HG03457 (cell line): Measurements from ENCODE around the gene RARS2.
"Not testable (repeated sequence)": the region's sequence is repeated elsewhere in the genome, so short reads cannot be mapped to it uniquely, and the experiment has no call there.

Experiments used
- ATAC-seq: cut with Tn5 transposase; IDR thresholded peaks from one replicate; pipeline ENCODE4 v1.9.1; 2021; ENCODE audit warnings: moderate number of reproducible peaks; ENCODE audit not compliant: unreplicated experiment

The RARS2 gene, protein sequence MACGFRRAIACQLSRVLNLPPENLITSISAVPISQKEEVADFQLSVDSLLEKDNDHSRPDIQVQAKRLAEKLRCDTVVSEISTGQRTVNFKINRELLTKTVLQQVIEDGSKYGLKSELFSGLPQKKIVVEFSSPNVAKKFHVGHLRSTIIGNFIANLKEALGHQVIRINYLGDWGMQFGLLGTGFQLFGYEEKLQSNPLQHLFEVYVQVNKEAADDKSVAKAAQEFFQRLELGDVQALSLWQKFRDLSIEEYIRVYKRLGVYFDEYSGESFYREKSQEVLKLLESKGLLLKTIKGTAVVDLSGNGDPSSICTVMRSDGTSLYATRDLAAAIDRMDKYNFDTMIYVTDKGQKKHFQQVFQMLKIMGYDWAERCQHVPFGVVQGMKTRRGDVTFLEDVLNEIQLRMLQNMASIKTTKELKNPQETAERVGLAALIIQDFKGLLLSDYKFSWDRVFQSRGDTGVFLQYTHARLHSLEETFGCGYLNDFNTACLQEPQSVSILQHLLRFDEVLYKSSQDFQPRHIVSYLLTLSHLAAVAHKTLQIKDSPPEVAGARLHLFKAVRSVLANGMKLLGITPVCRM

DNA sequence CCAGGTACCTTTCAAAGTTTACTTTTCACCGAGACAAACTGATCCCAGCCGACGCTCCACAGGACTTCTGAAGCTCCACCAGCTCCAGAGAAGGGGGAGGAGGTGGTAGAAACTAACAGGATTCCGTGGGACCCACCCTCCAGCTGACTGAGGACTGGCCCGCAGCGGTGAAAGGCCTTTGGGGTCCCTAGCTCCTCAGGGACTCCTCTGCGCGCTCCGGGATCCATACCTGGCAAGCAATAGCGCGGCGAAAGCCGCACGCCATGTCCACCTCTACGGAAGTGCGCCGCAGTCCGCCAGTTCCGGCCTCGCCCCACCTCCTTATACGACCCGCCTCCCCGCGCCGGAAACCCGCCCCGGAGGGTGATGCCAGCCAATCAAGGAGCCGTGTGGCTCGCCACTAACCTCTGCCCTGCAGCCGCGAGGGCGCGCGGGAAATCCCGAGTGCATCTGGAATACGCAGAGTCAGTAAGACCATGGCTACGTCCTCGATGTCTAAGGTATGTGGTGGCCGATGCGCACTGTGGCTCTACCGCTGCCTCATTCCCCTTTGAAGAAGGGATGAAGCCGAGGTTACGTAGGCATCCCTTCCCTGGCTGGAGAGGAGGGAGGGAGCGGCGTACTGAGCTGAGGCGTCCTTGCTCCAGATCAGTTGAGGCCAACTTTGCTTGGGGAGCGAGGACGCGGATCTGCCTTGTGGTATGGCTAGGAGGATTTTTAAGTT lies at the start of gene RARS2, which contains the start of gene ORC3:
Gene RARS2, minus strand, starts transcription at position 295 of the 724 bp plus-strand sequence. Its CDS starts 30 bp downstream, at position 265.
Gene ORC3, plus strand, starts transcription at position 443 of the 724 bp plus-strand sequence. Its CDS starts 34 bp downstream, at position 477.
- peak; percentile 99 for ATAC-seq

DNA sequence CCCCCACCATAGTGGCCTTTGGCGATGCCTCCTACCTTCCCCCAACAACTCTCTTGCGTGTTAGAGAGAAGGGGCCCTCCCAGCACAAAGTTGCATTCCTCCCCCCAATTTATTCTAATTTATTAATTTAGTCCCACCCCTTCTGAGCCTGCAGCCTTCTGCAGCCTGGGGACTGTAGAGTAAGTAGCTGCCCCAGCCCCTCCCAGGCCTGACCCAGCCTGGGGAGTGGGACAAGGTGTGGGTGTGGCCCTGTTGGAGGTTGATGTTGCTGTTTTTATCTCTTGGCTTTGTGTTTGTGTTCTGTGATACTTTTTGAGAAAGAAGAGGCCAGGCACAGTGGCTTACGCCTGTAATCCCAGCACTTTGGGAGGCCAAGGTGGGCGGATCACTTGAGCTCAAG lies 49.6 kb upstream of the RARS2 start:
- ATAC-seq, result no peak

DNA sequence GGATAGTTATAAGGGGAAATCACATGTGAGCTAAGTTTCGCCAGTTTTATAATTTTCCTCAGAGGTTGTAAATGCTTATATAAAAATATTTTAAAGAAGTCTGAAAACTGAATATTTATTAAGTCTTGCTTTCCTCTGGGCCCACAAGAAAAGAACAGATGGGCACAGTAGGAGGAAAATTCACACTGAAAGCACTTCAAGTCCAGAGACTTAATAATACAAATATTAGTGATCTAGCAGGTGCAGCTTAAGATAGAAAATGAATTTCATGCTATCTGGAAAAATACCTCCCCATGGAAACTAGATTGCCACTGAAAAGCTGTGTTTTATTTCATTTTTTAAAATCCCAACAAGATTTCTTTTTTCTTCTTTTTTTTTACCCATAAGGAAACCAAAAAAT lies 47.3 kb upstream of the RARS2 start:
- ATAC-seq, result no peak

DNA sequence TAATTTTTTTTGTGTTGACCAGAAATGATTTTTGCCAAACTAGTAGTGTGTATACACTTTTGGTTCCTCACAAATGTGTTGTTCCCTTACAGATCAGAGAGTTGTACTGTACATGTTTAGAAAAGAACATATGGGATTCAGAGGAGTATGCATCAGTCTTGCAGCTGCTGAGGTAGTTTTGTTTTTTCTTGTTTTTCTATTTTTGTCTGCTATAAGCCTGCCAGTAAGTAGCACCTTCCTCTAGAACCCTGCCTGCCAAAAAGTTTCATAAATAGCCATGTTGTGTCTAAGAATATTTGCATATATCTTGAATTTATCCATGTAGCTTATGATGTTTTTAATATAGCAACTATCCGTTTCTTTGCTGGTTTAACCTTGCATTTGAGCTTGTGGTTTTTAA lies 46.5 kb upstream of the RARS2 start:
- ATAC-seq, result no peak

DNA sequence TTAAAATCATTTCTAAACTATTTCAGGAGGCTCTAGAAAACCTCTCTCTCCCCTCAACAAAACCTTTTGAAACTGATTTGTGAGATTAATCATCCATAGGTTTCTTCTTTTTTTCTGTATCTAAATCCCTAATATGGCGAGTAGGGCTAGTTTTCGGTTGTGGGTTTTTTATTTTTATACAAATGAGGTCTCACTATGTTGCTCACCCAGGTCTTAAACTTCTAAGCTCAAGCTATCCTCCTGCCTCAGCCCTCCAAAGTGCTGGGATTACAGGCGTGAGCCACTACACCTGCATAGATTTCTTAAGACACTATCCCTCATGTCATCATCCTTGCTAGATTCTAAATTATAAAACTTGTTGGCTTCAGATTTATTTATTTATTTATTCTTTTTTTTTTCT lies 44.1 kb upstream of the RARS2 start:
- no peak for ATAC-seq

DNA sequence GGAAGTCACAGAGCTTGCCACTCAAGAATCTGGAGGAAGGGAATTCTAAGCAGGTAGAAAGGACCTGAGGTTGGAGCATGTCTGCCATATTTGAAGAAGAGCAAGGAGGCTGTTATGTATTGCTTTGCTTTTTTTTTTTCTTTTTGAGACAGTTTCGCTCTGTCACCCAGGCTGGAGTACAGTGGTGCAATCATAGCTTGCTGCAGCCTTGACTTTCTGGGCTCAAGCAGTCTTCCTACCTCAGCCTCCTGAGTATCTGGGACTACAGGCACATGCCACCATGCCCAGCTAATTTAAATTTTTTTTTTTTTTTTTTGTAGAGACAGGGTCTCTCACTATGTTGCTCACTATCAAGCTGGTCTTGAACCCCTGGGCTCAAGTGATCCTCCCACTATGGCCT lies 41.0 kb upstream of the RARS2 start:
- ATAC-seq, result no peak

DNA sequence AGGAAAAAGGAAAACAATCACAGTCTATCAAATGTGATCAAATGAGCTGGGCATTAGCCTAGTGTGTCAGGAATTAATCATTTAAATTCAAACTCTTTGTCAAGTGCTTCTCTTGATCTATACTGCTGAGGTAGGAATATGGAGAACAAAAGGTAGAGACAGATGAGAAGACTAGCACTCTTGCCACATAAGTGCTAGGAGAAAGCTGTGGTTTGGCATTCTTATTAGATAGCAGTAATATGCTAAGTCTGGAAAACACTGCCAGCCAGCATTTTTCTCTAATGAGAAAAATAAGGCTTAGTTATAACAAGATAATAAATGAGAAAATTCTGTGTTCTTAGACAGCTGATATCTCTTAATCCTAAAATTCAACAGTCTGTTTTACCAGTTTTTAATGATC lies 39.1 kb upstream of the RARS2 start:
- ATAC-seq, result no peak

DNA sequence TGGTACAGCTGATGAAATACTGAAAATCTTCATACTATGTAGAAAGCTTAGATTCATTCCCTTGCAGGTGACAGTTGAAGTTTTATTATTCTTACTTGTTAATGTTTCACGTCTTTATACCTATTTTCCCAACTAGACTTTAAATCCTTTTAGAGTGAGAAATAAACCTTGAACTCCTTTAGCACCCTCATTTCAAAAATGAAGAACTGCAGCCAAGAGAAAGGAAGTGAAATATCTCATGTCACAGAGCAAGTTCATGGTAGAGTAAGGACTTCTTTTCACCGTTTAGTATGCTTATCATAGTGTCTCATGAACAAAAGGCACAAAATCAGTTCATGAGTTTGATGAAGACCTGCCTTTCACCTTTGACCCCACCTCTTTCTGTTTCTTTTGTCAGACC lies 38.6 kb upstream of the RARS2 start:
- ATAC-seq, result no peak

DNA sequence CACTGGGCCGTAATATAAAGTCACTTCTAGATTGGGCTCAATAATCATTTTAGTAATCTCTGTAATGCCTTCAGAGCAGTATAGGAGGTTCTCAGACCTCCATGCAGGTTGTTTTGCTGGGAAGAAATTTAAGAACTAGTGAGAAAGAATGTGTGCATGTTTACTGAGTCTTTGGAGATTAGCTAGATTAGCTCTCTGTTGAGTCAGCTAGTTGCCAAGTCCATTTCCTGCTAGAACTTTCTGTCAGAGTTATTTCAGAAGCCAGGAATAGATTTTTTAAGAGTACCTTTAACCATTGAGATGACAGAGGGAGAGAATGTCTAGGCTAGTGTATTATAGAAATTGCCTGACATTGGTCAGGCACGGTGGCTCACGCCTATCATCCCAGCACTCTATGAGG lies 33.5 kb upstream of the RARS2 start:
- ATAC-seq, result no peak

DNA sequence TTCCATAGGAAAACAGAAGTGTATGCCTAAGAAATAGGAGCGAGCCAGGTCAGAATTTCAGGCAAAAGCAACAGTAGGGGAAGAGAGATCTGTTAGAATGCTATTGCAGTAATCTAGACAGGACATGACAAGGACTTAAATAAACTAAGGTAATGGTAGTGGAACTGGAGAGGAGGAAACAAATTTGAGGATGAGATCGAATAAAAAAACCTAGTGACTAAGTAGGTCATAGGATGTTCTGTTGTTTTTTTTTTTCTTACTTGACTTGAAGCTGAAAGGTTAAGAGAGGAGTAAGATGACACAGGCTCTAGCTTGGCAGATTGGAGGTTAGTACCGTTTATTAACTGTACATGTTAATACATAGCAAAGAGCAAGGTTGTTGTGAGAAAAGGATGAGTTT lies 28.7 kb upstream of the RARS2 start:
- no peak for ATAC-seq

DNA sequence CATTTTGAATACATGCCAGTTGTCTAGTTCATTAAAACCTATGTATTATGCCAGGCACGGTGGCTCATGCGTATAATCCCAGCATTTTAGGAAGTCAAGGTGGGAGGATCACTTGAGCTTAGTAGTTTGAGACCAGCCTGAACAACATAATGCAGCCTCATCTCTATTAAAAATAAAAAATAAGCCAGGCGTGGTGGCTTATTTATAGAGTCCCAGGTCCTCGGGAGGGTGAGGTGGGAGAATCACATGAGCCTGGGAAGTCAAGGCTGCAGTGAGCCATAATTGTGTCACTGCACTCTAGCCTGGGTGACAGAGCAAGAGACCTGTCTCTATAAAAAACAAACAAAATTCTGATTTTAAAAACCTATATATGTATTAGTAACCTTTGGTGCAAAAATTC lies 27.6 kb upstream of the RARS2 start:
- ATAC-seq, result no peak

DNA sequence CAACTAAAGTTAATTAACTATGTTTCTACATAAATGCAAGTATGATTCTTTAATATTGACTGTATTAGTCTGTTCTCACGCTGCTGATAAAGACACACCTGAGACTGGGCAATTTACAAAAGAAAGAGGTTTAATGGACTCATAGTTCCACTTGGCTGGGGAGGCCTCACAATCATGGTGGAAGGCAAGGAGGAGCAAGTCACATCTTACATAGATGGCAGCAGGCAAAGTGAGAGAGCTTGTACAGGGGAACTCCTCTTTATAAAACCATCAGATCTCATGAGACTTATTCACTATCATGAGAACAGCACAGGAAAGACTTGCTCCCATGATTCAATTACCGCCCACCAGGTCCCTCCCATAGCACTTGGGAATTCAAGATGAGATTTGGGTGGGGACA lies 23.2 kb upstream of the RARS2 start:
- ATAC-seq, result not testable (repeated sequence)

DNA sequence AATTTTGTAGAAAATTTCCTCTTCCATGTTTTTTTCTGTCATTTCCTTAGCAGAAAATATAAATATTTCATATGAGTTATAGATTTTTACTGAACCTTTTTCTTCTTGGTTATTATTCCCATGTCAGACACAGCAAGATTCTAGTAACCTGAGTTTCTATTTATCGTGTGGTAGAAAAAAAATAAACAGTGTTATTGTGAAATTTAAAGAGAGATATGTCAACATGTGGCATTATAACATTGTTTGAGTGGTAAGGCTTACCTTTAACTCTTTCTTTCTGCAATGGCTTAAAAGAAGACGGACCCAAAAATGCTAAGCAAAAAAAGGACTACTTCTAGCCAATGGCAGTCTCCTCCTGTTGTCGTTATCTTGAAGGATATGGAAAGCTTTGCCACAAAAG lies 19.0 kb upstream of the RARS2 start:
- ATAC-seq, result no peak

DNA sequence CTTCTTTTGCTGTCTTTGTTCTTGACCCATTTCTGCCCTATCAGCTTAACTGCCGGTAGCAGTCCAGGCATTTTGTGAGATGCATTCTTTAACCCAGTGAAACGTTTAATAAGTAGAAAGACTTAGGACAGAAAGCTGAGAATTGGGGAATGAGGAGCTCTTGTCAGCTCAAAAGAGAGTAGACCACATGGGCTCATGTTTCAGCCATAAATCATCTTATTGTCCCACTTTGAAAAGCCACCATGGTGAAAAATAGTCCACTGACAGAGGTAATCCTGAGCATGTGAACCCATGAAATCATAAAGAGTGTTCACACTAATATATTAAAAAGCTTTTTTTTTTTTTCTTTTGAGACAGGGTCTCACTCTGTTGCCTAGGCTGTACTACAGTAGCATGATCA lies 16.4 kb upstream of the RARS2 start:
- no peak for ATAC-seq

DNA sequence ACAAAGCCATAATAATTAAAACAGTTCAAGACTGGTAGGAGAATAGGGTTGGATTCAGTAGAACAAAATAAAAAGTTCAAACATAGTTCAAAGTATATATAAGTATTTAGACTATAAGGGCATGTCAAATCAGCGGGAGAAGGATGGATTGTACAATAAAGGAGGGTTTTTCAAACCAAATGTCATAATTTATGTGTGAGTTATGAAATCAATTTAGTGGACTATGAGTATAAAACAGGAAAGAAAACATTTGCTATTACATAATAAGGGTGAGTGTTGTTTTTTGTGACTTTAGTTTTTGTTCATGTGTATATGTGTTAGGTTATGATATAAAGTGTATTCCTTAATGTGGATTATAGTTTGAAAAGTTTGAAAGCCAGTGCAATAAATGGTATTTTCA lies 10.8 kb upstream of the RARS2 start:
- ATAC-seq, result no peak

DNA sequence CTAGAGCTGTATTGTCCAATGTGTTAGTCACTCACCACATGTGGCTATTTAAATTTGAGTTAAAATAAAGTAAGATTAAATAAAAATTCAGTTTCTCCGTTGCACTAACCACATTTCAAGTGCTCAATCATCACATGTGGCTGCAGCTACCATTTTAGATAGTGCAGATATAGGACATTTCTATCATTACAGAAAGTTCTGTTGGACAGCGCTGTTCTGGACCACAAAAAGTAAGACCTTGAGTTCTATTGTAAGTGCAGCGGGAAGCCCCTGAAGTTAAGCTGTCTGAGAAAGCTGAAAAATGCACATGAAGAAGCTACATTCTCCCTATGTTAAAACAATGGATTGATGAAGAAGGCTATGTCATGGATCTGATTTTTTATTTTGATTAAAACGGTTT lies 1.2 kb upstream of the RARS2 start:
- no peak for ATAC-seq

DNA sequence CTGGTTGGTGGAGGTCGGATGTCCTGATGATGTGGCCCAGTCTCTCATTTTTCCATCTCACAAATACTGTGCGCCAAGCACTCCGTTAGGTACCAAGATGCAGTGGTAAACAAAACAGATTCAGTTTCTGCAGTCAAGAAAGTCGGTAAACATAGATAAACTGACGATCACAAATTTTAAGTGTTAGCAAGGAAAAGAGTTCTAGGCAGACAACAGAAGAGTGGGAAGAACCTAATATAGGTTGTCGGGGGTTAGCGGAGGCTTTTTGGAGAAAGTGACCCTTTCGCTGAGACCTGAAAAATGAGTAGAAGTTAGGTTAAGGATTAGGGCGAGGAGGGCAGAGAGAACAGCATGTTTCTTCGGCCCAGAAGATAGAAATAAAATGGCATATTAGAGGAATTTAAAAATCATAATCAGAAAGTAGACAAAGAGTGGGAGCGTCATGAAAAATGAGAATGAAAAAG lies 662 bp upstream of the RARS2 start:
- no peak for ATAC-seq

DNA sequence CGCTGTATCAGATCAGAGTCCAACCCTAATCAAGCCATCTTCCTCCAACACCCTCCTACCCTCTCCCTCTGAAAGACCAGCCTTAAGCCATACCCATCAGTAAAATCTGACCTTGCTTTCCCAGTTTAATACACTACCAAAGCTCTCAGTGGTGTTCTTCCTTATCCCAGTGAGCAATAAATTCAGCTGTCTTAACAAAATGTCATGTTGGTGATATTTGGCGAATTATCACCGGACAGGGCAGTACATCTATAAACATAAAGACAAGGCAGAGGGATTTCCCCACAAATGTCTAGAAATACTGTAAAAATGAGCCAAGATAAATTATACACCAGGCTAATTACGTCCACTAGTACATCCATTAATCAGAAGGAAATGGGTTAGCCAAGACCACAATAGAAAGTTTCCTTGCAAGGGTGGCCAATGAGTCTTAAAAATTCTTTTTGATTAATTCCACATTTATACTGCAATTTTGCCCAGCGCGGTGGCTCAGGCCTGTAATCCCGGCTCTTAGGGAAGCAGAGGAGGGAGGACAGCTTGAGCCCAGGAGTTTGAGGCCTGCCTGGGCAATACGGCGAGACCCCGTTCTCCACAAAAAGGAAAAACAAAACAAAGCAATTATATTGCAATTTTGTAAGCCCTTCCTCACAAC lies 905 bp downstream of the RARS2 start:
- no peak for ATAC-seq

DNA sequence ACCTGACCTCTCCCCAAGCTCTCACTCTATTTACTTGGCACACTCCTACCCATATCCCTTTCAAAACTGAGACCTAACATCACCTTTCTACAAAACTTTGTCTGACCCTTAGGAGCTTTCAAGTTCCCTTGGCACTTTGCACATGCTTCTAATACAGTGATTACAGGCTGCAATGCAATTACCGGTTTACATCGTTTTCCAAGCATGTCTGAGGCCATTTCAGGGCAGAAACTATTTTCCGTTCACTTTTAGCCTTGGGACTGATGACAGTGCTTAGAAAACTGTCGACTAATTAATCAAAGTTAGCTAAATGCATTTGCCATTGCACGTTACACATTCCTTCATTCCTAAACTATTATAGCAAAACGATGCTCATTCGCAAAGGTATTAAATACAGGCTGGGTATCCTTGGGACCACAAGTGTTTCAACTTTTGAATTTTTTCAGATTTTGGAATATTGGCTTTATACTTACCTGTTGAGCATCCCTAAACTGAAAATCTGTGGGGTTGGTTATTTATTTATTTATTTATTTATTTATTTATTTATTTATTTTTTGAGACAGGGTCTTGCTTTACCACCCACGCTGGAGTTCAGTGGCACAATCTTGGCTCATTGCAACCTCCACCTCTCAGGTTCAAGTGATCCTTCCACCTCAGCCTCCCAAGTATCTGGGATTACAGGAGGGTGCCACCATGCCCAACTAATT lies 3.3 kb downstream of the RARS2 start:
- no peak for ATAC-seq

DNA sequence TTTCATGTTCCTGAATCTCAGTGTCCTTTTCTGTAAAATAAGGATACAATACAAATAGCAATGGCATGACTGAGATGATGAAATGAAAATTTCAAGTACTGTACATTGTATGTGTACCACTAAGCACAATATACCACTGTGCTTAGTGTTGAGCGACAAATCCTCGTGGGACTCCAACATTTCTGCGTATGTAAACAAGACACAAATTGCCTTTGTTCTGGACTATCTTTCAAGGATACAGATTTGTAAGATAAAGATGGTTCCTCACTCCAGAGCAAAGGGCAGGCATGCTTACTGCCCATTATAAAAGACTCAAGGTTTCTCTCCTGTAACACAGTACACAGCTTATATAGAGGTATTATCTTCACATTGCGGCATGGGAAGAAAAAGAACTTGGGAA lies 6.0 kb downstream of the RARS2 start:
- ATAC-seq, result no peak

DNA sequence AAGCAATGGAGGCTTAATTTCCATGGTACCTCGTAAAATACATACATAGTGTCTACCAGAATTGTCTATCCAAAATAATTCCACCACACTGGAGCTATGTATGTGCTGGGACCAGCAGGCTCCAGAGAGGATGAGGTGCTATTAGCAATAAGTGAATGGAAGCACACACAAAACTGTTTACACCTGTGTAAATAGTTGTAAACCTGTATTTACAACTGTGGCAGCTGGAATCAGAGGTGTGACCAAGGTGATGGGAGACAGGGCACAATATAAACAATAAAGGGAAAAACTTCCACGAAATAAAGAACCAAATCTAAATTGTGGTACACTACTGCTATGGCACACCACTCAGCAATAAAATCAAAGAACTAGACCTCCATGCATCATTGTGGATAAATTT lies 14.4 kb downstream of the RARS2 start:
- no peak for ATAC-seq
